Prostate gland (tissue), 2 donors: Measurements from ENCODE around the gene EPHA5. TPM values are rescaled to one million over a fixed set of nuclear protein-coding genes. Genes with fewer than 3 reads are reported as not detected.

Experiments used
- DNase-seq: peaks from one replicate; pipeline ENCODE4 v3.0.0-alpha.2; 2019; ENCODE audit warnings: low spot score
- H3K27ac ChIP-seq, 2 donors: fragments of 200-600 bp; sonication (generic); 2 replicates each; pipeline ENCODE4 v1.5.1; 2017 to 2019
- H3K27me3 ChIP-seq: fragments of 200-600 bp; sonication (generic); replicated peaks from 2 replicates; pipeline ENCODE4 v1.5.1; 2019; ENCODE audit not compliant: insufficient read depth
- H3K36me3 ChIP-seq, 2 donors: fragments of 200-600 bp; sonication (generic); 1 replicate in 1 of 2; 2 replicates in 1 of 2; pipeline versions ENCODE4 v1.5.1 to v1.8.1; 2017 to 2019
- H3K4me1 ChIP-seq: fragments of 200-600 bp; sonication (generic); replicated peaks from 2 replicates; pipeline ENCODE4 v1.5.1; 2019
- H3K4me3 ChIP-seq, 2 donors: fragments of 200-600 bp; sonication (generic); 2 replicates each; pipeline ENCODE4 v1.5.1; 2017 to 2019
- H3K9me3 ChIP-seq: fragments of 200-600 bp; sonication (generic); 2 replicates; pipeline ENCODE4 v1.5.1; 2017
- CTCF ChIP-seq, 4 experiments: fragments of 200-600 bp in 2 of 4; fragments of 450-650 bp in 2 of 4; sonication (generic) in 2 of 4; IDR thresholded peaks; 1 replicate in 3 of 4; 2 replicates in 1 of 4; pipeline ENCODE4 v1.5.1; 2016 to 2019; ENCODE audit warnings: antibody characterized with exemption in 4 of 4, mild to moderate bottlenecking in 2 of 4, moderate library complexity in 2 of 4
- POLR2A ChIP-seq: fragments of 450-650 bp; IDR thresholded peaks from one replicate; pipeline ENCODE4 v1.6.1; 2016; ENCODE audit warnings: antibody characterized with exemption, mild to moderate bottlenecking
- POLR2AphosphoS5 ChIP-seq: sonication (generic); formaldehyde crosslinking; IDR thresholded peaks from one replicate; pipeline ENCODE4 v1.6.1; 2017; ENCODE audit warnings: antibody characterized with exemption
- WGBS: methylation state at CpG from one replicate; pipeline ENCODE4 v1.1.5; 2018; 5-methylcytosine and 5-hydroxymethylcytosine counted together
- intact Hi-C: fragments of 100-400 bp; cut with DNase I; formaldehyde crosslinking; loops from one replicate; pipeline ENCODE4 v1.14.2; 2022
- total RNA-seq, 2 donors: library from RNA; depleted of rRNA; stranded (reverse); fragments of >200 nt; gene quantifications; one replicate each; pipeline ENCODE4 v1.1.0, GENCODE V29; 2016

The EPHA5 gene
- total RNA-seq, 2 donors from 2014 or later = 2.2 to 11.0 TPM

GRCh38 chr4:65287071-65287470 lies 383.2 kb downstream of the EPHA5 start:
- H3K9me3 ChIP-seq = no peaks in the 10 kb centered on the region
- H3K4me3 ChIP-seq = no peak overlapping the region
- H3K27ac ChIP-seq = no peak overlapping the region
- WGBS = 79% methylated on average over 3 of the region's 3 CpGs
- no peaks in the 10 kb centered on the region for H3K27me3 ChIP-seq
- H3K4me1 ChIP-seq = no peaks in the 10 kb centered on the region
- intact Hi-C loops = no loop called here
- H3K36me3 ChIP-seq = no peaks in the 10 kb centered on the region
- TF ChIP-seq POLR2A (no peak), CTCF (IDR thresholded peaks at IDR 0.05) (no peak), POLR2AphosphoS5 (no peak)
- DNase-seq = no peak
